Daoy (cell line): ENCODE measurements around the gene PXMP4. TPM values are rescaled to one million over a fixed set of nuclear protein-coding genes. Genes with fewer than 3 reads are reported as not detected.
"Not testable (repeated sequence)": the region's sequence is repeated elsewhere in the genome, so short reads cannot be mapped to it uniquely, and the experiment has no call there.

Source experiments
- DNase-seq: peaks from one replicate; pipeline ENCODE4 v3.0.0-alpha.2; 2015; ENCODE audit warnings: low read depth
- total RNA-seq: library from RNA; depleted of rRNA; stranded (reverse); fragments of >200 nt; shearing (Covaris generic); gene quantifications from 2 replicates; pipeline ENCODE4 v1.2.3, GENCODE V29; 2014

PXMP4 gene
- total RNA-seq, 1 experiment from 2014 or later = 0.74 TPM

GRCh38 chr20:33703498-33704137, 16.5 kb downstream of the PXMP4 start:
- DNase-seq = no peak

GRCh38 chr20:33702861-33703260, 17.2 kb downstream of the PXMP4 start:
- DNase-seq = no peak

- no peak for DNase-seq
Measured at GRCh38 chr20:33701629-33702450, 18.3 kb downstream of the PXMP4 start.

GRCh38 chr20:33700696-33701441, 19.2 kb downstream of the PXMP4 start:
- not testable (repeated sequence) for DNase-seq

- not testable (repeated sequence) for DNase-seq
Measured at GRCh38 chr20:33698966-33699365, 21.1 kb downstream of the PXMP4 start.

GRCh38 chr20:33697129-33697528, 23.0 kb downstream of the PXMP4 start:
- DNase-seq = peak; percentile 49

- no peak for DNase-seq
Measured at GRCh38 chr20:33696448-33696847, 23.7 kb downstream of the PXMP4 start.

- no peak for DNase-seq
Measured at GRCh38 chr20:33694639-33695012, 25.5 kb downstream of the PXMP4 start.

GRCh38 chr20:33693741-33694638, 26.1 kb downstream of the PXMP4 start:
- DNase-seq = no peak

GRCh38 chr20:33693289-33693688, 26.8 kb downstream of the PXMP4 start:
- DNase-seq = no peak

GRCh38 chr20:33689973-33690372, 30.1 kb downstream of the PXMP4 start:
- peak; percentile 85 for DNase-seq

- no peak for DNase-seq
Measured at GRCh38 chr20:33689493-33689892, 30.6 kb downstream of the PXMP4 start.

- no peak for DNase-seq
Measured at GRCh38 chr20:33688938-33689424, 31.1 kb downstream of the PXMP4 start.

GRCh38 chr20:33687993-33688937, 31.8 kb downstream of the PXMP4 start:
- no peak for DNase-seq

- DNase-seq = peak; percentile 78
Measured at GRCh38 chr20:33687370-33687915, 32.7 kb downstream of the PXMP4 start.

GRCh38 chr20:33686984-33687366, 33.1 kb downstream of the PXMP4 start:
- no peak for DNase-seq

- DNase-seq = peak; percentile 98
Measured at GRCh38 chr20:33686100-33686983, 33.8 kb downstream of the PXMP4 start, which contains the start of gene E2F1. Gene E2F1, minus strand, starts transcription at chr20:33686385. Its CDS starts 121 bp downstream, at chr20:33686264.

- peak; percentile 47 for DNase-seq
Measured at GRCh38 chr20:33685328-33686099, 34.6 kb downstream of the PXMP4 start.
